ENCODE results near the gene PRKCH. TPM values are rescaled to one million over a fixed set of nuclear protein-coding genes. Genes with fewer than 3 reads are reported as not detected.

The PRKCH gene
- total RNA-seq, 2 donors from 2014 or later = 24.6 to 73.6 TPM

GRCh38 chr14:61438497-61438859 is 117.1 kb downstream of the PRKCH start:
- Histone ChIP-seq H3K4me1 (ENCODE audit: control insufficient read depth in 1 of 2, low read depth in 2 of 2) (peaks cover 3 to 14% of the 10 kb centered on the region in 2 donors), H3K36me3 (no peaks in the 10 kb centered on the region), H3K4me3 (no peak overlapping the region), H3K27me3 (replicated peaks; ENCODE audit: insufficient read depth) (no peaks in the 10 kb centered on the region), H3K9me3 (no peaks in the 10 kb centered on the region), H3K27ac (no peak overlapping the region)
- TF ChIP-seq CTCF (IDR thresholded peaks at IDR 0.05) = no peak
- DNase-seq (ENCODE audit: low spot score) (no peak), ATAC-seq (ENCODE audit: insufficient number of reproducible peaks, low FRiP score, low read depth) (no peak)

- no peak for TF ChIP-seq CTCF (IDR thresholded peaks at IDR 0.05)
- no peak overlapping the region for H3K27ac ChIP-seq
Observed at GRCh38 chr14:61438860-61439765, 117.7 kb downstream of the PRKCH start.

GRCh38 chr14:61439779-61440418 is 118.5 kb downstream of the PRKCH start:
- Histone ChIP-seq H3K4me1 (ENCODE audit: control insufficient read depth in 1 of 2, low read depth in 2 of 2) (peaks cover 3 to 14% of the 10 kb centered on the region in 2 donors), H3K36me3 (no peaks in the 10 kb centered on the region), H3K9me3 (no peaks in the 10 kb centered on the region), H3K4me3 (peak overlapping the region; percentile 15), H3K27me3 (replicated peaks; ENCODE audit: insufficient read depth) (no peaks in the 10 kb centered on the region), H3K27ac (no peak overlapping the region)
- no peak for TF ChIP-seq CTCF (IDR thresholded peaks at IDR 0.05)
- DNase-seq (ENCODE audit: low spot score) (no peak), ATAC-seq (ENCODE audit: insufficient number of reproducible peaks, low FRiP score, low read depth) (no peak)

More at GRCh38 chr14:61438860-61439765, 117.7 kb downstream of the PRKCH start:
- peak; percentile 24 for ATAC-seq (ENCODE audit: insufficient number of reproducible peaks, low FRiP score, low read depth)
- no peak for DNase-seq (ENCODE audit: low spot score)
- Histone ChIP-seq H3K36me3 (no peaks in the 10 kb centered on the region), H3K4me1 (ENCODE audit: control insufficient read depth in 1 of 2, low read depth in 2 of 2) (peaks cover 3 to 14% of the 10 kb centered on the region in 2 donors), H3K9me3 (no peaks in the 10 kb centered on the region), H3K27me3 (replicated peaks; ENCODE audit: insufficient read depth) (no peaks in the 10 kb centered on the region), H3K4me3 (peak overlapping the region; percentile 15)

- no peak for TF ChIP-seq CTCF (IDR thresholded peaks at IDR 0.05)
- ATAC-seq (ENCODE audit: insufficient number of reproducible peaks, low FRiP score, low read depth) = no peak
- DNase-seq (ENCODE audit: low spot score) = no peak
Observed at GRCh38 chr14:61443481-61443880, 122.1 kb downstream of the PRKCH start.

GRCh38 chr14:61444215-61444768 is 122.9 kb downstream of the PRKCH start:
- peaks cover 3 to 7% of the 10 kb centered on the region in 2 donors for H3K4me1 ChIP-seq (ENCODE audit: control insufficient read depth in 1 of 2, low read depth in 2 of 2)
- no peaks in the 10 kb centered on the region for H3K9me3 ChIP-seq
- no peak overlapping the region for H3K27ac ChIP-seq
- H3K36me3 ChIP-seq = no peaks in the 10 kb centered on the region
- H3K27me3 ChIP-seq (replicated peaks; ENCODE audit: insufficient read depth) = no peaks in the 10 kb centered on the region
- TF ChIP-seq CTCF (IDR thresholded peaks at IDR 0.05) = no peak
- ATAC-seq (ENCODE audit: insufficient number of reproducible peaks, low FRiP score, low read depth) = no peak
- no peak for DNase-seq (ENCODE audit: low spot score)
- no peak overlapping the region for H3K4me3 ChIP-seq

More at GRCh38 chr14:61443481-61443880, 122.1 kb downstream of the PRKCH start:
- Histone ChIP-seq H3K4me3 (no peak overlapping the region), H3K27me3 (replicated peaks; ENCODE audit: insufficient read depth) (no peaks in the 10 kb centered on the region), H3K9me3 (no peaks in the 10 kb centered on the region), H3K4me1 (ENCODE audit: control insufficient read depth in 1 of 2, low read depth in 2 of 2) (peaks cover 3 to 14% of the 10 kb centered on the region in 2 donors), H3K36me3 (no peaks in the 10 kb centered on the region), H3K27ac (no peak overlapping the region)

All from thoracic aorta (tissue), 2 donors.